ENCODE data around the gene IL1RN. TPM values are rescaled to one million over a fixed set of nuclear protein-coding genes. Genes with fewer than 3 reads are reported as not detected.

The IL1RN gene
- total RNA-seq, 1 donor from 2014 or later, result not detected

DNA sequence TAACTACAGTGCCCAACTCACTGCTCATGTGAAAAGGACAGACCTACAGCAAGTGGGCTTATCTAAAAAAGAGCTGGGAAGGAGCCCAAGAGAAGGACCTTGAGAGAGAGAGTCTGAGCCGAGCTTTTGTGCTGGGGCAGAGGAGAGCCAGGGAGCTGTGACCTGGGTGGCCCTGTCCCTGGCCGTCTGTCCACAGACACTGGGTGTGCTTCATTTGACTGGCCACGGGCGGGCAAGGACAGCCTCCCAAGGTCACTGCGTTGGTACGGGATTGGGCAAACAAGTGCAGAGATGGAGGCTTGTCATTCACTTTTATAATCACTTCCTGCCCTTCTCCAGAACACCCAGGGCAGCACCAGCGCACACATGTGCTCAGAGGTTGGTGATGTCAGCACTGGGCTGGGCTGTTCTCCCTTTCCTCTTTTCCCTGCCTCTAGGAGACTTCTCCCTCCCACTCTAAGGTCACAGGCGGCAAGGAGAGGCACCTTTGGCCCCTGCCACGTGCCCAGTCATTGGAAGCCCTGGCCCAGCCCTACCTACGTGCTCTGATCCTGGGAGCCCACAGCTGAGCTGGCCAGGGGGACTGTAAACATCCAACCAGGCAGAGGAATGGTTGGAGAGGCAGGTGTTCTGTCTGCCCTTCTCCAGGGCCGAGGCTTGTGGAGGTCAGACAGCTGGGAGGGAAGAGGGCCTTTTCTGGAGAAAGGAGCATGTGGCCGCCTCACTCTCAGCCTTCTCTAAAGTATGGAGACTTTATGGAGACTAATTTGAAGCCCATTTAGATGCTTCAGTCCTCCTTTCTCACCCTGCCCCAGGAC lies 39.9 kb downstream of the IL1RN start:
- no peak overlapping the region for H3K4me3 ChIP-seq (ENCODE audit: insufficient read depth, low read depth, low read length)

DNA sequence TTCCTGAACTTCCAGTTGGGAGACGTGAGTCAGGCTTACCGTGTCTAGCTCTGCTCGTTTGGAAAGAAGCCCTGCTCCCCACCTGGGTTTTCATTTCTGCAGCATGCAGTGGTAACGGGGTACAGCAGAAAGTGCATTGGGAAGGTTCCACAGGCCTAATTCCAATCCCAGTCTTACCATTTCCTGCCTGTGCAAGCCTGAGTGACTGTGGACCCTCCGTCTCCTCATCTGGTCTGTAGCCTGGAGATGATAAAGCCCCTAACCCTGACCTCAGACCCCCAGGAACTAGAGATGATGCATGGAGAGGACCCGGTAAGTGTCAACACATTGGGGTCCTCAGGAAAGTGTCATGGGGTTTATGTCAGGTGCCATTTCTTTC lies 40.6 kb downstream of the IL1RN start:
- H2AFZ ChIP-seq (ENCODE audit: low read depth, low read length), result no peak overlapping the region
- Mint-ChIP-seq H3K4me3 (ENCODE audit: unreplicated experiment) (no peak overlapping the region), H3K9me3 (ENCODE audit: unreplicated experiment) (no peaks in the 10 kb centered on the region), H3K36me3 (ENCODE audit: low read depth, unreplicated experiment) (no peaks in the 10 kb centered on the region), H3K27ac (ENCODE audit: unreplicated experiment) (no peak overlapping the region), H3K27me3 (ENCODE audit: low read depth, unreplicated experiment) (peaks cover 6% of the 10 kb centered on the region), H3K4me1 (ENCODE audit: low read depth, unreplicated experiment) (no peaks in the 10 kb centered on the region)
- no peaks in the 10 kb centered on the region for H3K27me3 ChIP-seq (ENCODE audit: insufficient read depth, low read length)
- TF ChIP-seq, protein P1, sequence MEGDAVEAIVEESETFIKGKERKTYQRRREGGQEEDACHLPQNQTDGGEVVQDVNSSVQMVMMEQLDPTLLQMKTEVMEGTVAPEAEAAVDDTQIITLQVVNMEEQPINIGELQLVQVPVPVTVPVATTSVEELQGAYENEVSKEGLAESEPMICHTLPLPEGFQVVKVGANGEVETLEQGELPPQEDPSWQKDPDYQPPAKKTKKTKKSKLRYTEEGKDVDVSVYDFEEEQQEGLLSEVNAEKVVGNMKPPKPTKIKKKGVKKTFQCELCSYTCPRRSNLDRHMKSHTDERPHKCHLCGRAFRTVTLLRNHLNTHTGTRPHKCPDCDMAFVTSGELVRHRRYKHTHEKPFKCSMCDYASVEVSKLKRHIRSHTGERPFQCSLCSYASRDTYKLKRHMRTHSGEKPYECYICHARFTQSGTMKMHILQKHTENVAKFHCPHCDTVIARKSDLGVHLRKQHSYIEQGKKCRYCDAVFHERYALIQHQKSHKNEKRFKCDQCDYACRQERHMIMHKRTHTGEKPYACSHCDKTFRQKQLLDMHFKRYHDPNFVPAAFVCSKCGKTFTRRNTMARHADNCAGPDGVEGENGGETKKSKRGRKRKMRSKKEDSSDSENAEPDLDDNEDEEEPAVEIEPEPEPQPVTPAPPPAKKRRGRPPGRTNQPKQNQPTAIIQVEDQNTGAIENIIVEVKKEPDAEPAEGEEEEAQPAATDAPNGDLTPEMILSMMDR (IDR thresholded peaks at IDR 0.05; ENCODE audit: insufficient read depth, low read depth, low read length), result no peak
- TF ChIP-seq EZH2 (IDR thresholded peaks at IDR 0.05; ENCODE audit: insufficient read depth, low read length), result no peak
- H3K27ac ChIP-seq (ENCODE audit: low read depth, low read length), result no peak overlapping the region
- no peak overlapping the region for H3K9ac ChIP-seq (ENCODE audit: low read length)
- DNase-seq (ENCODE audit: low read depth), result no peak
- no peak overlapping the region for H3K4me2 ChIP-seq (ENCODE audit: low read length)
- no peaks in the 10 kb centered on the region for H3K4me1 ChIP-seq (ENCODE audit: insufficient read depth, low read length)
- peaks cover 4% of the 10 kb centered on the region for H4K20me1 ChIP-seq (ENCODE audit: insufficient read depth, low read length)
- no peaks in the 10 kb centered on the region for H3K79me2 ChIP-seq (ENCODE audit: insufficient read depth, low read length)
- no peak for FAIRE-seq
- no peaks in the 10 kb centered on the region for H3K36me3 ChIP-seq (ENCODE audit: insufficient read depth, low read length)
- no peaks in the 10 kb centered on the region for H3K9me3 ChIP-seq (ENCODE audit: insufficient read depth, low read depth, low read length)
- no peak overlapping the region for H3K4me3 ChIP-seq (ENCODE audit: insufficient read depth, low read depth, low read length)

More for the DNA sequence above, 39.9 kb downstream of the IL1RN start:
- TF ChIP-seq, protein P1 (IDR thresholded peaks at IDR 0.05; ENCODE audit: insufficient read depth, low read depth, low read length), result no peak
- Mint-ChIP-seq H3K27me3 (ENCODE audit: low read depth, unreplicated experiment) (peaks cover 3% of the 10 kb centered on the region), H3K36me3 (ENCODE audit: low read depth, unreplicated experiment) (no peaks in the 10 kb centered on the region), H3K4me3 (ENCODE audit: unreplicated experiment) (no peak overlapping the region), H3K9me3 (ENCODE audit: unreplicated experiment) (no peaks in the 10 kb centered on the region), H3K27ac (ENCODE audit: unreplicated experiment) (no peak overlapping the region), H3K4me1 (ENCODE audit: low read depth, unreplicated experiment) (no peaks in the 10 kb centered on the region)
- no peak for FAIRE-seq
- H3K79me2 ChIP-seq (ENCODE audit: insufficient read depth, low read length), result no peaks in the 10 kb centered on the region
- no peak overlapping the region for H3K27ac ChIP-seq (ENCODE audit: low read depth, low read length)
- no peaks in the 10 kb centered on the region for H3K27me3 ChIP-seq (ENCODE audit: insufficient read depth, low read length)
- no peak overlapping the region for H2AFZ ChIP-seq (ENCODE audit: low read depth, low read length)
- H3K4me2 ChIP-seq (ENCODE audit: low read length), result no peak overlapping the region
- no peaks in the 10 kb centered on the region for H3K9me3 ChIP-seq (ENCODE audit: insufficient read depth, low read depth, low read length)
- no peak overlapping the region for H3K9ac ChIP-seq (ENCODE audit: low read length)
- no peak for DNase-seq (ENCODE audit: low read depth)
- H4K20me1 ChIP-seq (ENCODE audit: insufficient read depth, low read length), result peaks cover 4% of the 10 kb centered on the region
- H3K4me1 ChIP-seq (ENCODE audit: insufficient read depth, low read length), result no peaks in the 10 kb centered on the region
- no peaks in the 10 kb centered on the region for H3K36me3 ChIP-seq (ENCODE audit: insufficient read depth, low read length)

DNA sequence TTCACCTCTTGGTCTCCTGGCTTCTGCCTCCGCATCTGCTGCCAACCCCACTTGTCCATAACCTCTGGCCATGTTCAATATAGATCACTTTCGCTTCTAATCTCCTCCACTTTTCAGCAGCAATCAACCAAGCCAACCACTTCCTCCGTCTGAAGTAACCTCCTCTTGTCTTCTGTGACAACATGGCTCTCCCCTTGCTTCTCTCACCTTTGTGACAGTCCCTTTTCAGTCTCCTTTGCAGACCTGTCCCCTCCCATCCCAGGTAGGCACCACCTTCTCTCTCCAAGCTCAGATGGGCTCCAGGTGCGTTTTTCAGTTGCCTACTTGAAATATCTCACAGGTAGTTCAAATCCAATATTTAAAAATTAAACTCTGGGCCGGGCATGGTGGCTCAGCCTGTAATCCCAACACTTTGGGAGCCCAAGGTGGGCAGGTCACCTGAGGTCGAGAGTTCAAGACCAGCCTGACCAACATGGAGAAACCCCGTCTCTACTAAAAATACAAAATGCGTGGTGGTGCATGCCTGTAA lies 41.7 kb downstream of the IL1RN start:
- Histone ChIP-seq H3K27me3 (ENCODE audit: insufficient read depth, low read length) (no peaks in the 10 kb centered on the region), H3K4me3 (ENCODE audit: insufficient read depth, low read depth, low read length) (no peak overlapping the region), H3K9me3 (ENCODE audit: insufficient read depth, low read depth, low read length) (no peaks in the 10 kb centered on the region), H3K27ac (ENCODE audit: low read depth, low read length) (no peak overlapping the region), H3K9ac (ENCODE audit: low read length) (no peak overlapping the region), H4K20me1 (ENCODE audit: insufficient read depth, low read length) (peaks cover 4% of the 10 kb centered on the region), H3K36me3 (ENCODE audit: insufficient read depth, low read length) (no peaks in the 10 kb centered on the region), H2AFZ (ENCODE audit: low read depth, low read length) (no peak overlapping the region), H3K4me1 (ENCODE audit: insufficient read depth, low read length) (no peaks in the 10 kb centered on the region), H3K4me2 (ENCODE audit: low read length) (no peak overlapping the region), H3K79me2 (ENCODE audit: insufficient read depth, low read length) (no peaks in the 10 kb centered on the region)
- TF ChIP-seq EZH2 (IDR thresholded peaks at IDR 0.05; ENCODE audit: insufficient read depth, low read length), result no peak
- TF ChIP-seq, protein P1 (IDR thresholded peaks at IDR 0.05; ENCODE audit: insufficient read depth, low read depth, low read length), result no peak
- FAIRE-seq (no peak), DNase-seq (ENCODE audit: low read depth) (no peak)
- Mint-ChIP-seq H3K4me3 (ENCODE audit: unreplicated experiment) (no peak overlapping the region), H3K27ac (ENCODE audit: unreplicated experiment) (no peak overlapping the region), H3K36me3 (ENCODE audit: low read depth, unreplicated experiment) (no peaks in the 10 kb centered on the region), H3K9me3 (ENCODE audit: unreplicated experiment) (no peaks in the 10 kb centered on the region), H3K27me3 (ENCODE audit: low read depth, unreplicated experiment) (peaks cover 7% of the 10 kb centered on the region), H3K4me1 (ENCODE audit: low read depth, unreplicated experiment) (no peaks in the 10 kb centered on the region)
